Cardiac fibroblast (primary cell): ENCODE measurements around the gene WDR7.

Experiments used
- DNase-seq, 2 donors: peaks; one replicate each; pipeline versions ENCODE4 v3.0.0 to v3.0.0-alpha.2; 2010; ENCODE audit warnings: low read depth in 2 of 2
- H3K4me3 ChIP-seq, 2 donors: replicated peaks in 1 of 2; 1 replicate in 1 of 2; 2 replicates in 1 of 2; pipeline ENCODE4 v1.5.1; 2011; ENCODE audit warnings: low read depth in 2 of 2, low read length in 2 of 2, mild to moderate bottlenecking in 2 of 2, moderate library complexity in 1 of 2
- TF ChIP-seq, protein P1 (sequence below): IDR thresholded peaks from one replicate; pipeline ENCODE4 v1.5.1; 2011; ENCODE audit warnings: low read depth, mild to moderate bottlenecking, low read length, inconsistent platforms

WDR7 gene

DNA sequence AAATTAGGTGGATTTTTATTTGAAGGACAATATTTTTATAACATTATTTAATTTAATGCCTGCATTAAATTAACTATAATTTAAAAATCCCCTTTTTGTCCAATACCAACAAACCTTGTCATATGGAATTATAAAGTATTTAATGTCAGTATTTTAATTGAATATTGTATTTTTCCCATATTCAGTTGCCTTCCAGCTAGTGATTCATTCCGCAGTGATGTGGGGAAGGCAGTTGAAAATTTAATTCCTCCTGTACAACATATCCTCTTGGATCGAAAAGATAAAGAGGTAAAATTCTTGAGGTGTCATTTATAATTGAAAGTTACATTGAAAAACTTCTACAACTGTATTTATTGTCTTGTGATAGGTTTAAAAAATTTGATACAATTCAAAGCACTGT lies 40.4 kb downstream of the WDR7 start:
- TF ChIP-seq, protein P1, sequence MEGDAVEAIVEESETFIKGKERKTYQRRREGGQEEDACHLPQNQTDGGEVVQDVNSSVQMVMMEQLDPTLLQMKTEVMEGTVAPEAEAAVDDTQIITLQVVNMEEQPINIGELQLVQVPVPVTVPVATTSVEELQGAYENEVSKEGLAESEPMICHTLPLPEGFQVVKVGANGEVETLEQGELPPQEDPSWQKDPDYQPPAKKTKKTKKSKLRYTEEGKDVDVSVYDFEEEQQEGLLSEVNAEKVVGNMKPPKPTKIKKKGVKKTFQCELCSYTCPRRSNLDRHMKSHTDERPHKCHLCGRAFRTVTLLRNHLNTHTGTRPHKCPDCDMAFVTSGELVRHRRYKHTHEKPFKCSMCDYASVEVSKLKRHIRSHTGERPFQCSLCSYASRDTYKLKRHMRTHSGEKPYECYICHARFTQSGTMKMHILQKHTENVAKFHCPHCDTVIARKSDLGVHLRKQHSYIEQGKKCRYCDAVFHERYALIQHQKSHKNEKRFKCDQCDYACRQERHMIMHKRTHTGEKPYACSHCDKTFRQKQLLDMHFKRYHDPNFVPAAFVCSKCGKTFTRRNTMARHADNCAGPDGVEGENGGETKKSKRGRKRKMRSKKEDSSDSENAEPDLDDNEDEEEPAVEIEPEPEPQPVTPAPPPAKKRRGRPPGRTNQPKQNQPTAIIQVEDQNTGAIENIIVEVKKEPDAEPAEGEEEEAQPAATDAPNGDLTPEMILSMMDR, result no peak
- H3K4me3 ChIP-seq, result no peak overlapping the region
- DNase-seq, result no peak

DNA sequence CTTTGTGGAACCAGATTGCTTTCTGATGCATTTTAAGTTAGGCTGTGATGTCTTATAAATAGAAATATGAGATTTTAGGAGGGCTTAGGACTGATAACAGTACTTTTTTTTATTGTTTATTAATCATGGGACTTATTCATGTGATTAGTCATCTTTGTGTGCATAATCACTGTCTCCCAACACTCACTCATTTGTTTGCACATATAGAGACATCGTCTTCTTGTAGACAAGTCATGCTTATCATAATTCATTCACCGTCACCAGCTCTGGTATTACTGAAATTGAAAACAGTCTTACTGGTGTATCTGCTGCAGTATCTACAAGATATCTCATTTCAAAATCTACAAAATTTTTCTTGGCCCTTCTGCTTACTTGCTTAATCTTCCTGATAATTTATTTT lies 45.8 kb downstream of the WDR7 start:
- peak; percentile 5 to 56 for DNase-seq
- TF ChIP-seq, protein P1, result no peak
- H3K4me3 ChIP-seq, result no peak overlapping the region

DNA sequence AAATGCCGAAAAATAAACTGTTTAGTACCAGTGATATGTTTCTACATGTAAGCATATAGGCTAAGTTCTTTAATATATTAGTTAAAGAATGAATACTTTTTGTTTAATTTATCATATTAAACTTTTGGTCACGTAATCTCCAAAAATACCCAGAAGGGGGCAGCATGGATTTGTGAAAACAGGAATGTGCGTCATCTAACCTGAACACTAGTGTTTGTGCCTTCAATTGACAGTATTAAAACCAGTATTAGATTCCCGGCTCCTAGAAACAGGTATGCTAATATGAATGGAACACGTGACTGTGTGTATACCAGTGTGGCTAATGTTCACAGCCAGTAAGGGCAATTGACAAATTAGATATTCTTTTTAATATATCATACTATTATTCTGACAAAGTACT lies 51.8 kb downstream of the WDR7 start:
- H3K4me3 ChIP-seq, result no peak overlapping the region
- peak; percentile 55 to 71 for DNase-seq
- TF ChIP-seq, protein P1, result peak; percentile 54

DNA sequence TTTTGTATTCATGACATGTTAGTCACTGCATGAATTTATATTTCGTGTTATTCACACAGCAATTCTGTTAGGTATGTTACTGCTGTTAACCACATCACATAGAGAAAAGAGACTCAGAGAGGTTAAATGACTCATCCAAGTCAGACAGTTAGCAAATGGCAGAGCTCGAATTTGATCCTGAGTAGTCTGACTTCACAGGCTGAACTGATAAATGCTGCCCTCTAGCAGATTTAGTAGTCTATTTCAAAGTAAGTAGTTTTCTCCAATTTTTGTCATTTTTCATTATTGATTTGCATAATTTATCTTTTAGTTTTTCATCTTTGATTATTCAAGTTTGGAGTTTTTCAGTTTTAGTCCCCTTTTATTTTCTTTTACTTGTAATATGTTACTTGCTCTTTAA lies 58.3 kb downstream of the WDR7 start:
- DNase-seq, result peak; percentile 64 to 92

DNA sequence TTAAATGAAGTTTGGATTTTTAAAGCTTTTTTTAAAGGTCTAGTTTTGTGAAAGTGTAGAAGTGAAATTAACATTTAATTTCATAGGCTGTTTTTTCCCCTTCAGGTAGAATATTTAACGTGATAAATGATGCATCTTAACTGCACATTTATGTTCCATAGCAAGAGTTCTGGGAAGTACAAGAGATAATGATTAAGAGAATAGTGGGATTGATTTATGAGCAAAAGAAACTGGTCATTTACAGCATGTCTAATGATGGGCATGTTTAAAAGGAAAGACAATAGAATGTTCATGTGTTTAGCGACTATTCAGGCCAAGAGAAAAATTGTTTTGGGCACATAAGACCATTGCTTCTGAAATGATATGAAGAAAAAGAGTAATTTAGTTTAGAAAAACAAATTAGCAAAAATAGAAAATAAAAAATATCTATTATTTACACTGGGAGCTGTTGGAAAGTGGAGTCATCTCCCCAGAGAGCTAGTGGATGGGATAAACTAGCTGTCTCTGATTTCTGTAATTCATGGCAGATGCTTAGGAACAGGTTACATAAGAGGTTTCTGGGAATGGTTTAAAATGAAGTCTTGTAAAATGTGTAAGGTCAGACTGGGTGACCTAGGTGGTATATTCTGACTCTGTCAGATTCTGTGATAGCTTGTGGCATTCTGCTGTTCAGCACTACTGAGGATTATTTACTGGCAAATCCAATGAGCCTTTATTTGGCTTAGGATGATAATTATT lies 60.7 kb downstream of the WDR7 start:
- DNase-seq, result peak in 1 of 2 donors; percentile 55
- TF ChIP-seq, protein P1, result no peak
- H3K4me3 ChIP-seq, result no peak overlapping the region

More for the DNA sequence above, 58.3 kb downstream of the WDR7 start:
- TF ChIP-seq, protein P1, result peak; percentile 26
- H3K4me3 ChIP-seq, result no peak overlapping the region

DNA sequence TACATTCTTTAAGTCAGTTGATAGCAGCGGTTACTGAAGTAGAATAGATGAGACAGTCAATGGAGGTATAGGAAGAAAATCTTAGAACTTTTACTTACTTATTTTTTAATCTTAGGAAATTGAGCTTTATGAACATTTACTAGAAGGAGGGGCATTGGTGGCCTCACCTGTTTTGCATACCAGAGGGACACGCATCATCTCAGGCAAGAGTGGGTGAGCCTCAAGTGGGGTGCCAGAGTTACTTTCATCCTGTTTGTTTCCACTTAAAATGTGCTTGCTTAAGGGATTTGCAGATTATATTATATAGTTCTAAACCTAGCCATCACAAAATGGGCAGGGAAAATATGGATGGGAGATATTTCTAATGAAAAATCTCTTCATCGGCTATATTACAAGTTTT lies 61.6 kb downstream of the WDR7 start:
- no peak overlapping the region for H3K4me3 ChIP-seq
- DNase-seq, result no peak
- TF ChIP-seq, protein P1, result no peak

DNA sequence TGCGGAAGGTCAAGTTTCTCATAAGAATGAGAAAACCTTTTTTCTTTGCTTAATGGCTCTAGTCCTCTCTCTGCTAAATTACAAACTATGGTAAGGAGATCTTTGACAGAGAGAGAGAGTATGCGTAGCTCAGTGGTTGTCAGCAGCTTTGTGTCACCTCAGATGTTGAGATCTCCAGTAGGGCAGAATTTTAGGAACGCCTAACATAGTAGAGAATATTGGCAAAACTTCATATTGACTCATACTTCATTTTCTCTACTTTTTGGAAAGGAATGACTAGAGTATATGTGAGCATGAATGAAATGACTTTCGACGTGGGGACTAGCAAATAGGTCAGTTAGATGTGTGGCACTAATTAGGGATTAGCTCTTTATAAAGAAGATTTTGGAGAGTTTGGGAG lies 64.0 kb downstream of the WDR7 start:
- no peak overlapping the region for H3K4me3 ChIP-seq
- DNase-seq, result no peak
- TF ChIP-seq, protein P1, result no peak
